Activated naive CD4-positive, alpha-beta T cell treated with anti-CD3 and anti-CD28 coated beads, Interleukin-2, amount 50 U/mL, for 24 hours (primary cell): ENCODE measurements around the gene EFEMP1.

Experiments
- H3K27ac Mint-ChIP-seq: one replicate; pipeline ENCODE4 v1.8.0; 2021; ENCODE audit warnings: mild to moderate bottlenecking, mixed read lengths
- H3K27me3 Mint-ChIP-seq: one replicate; pipeline ENCODE4 v1.8.0; 2021; ENCODE audit warnings: mixed read lengths
- H3K36me3 Mint-ChIP-seq: one replicate; pipeline ENCODE4 v1.8.0; 2021; ENCODE audit warnings: mixed read lengths
- H3K4me1 Mint-ChIP-seq: one replicate; pipeline ENCODE4 v1.8.0; 2021; ENCODE audit warnings: mixed read lengths
- H3K4me3 Mint-ChIP-seq: one replicate; pipeline ENCODE4 v1.8.0; 2021; ENCODE audit warnings: mild to moderate bottlenecking, mixed read lengths
- H3K9me3 Mint-ChIP-seq: one replicate; pipeline ENCODE4 v1.8.0; 2021; ENCODE audit warnings: mixed read lengths

The EFEMP1 gene

GRCh38 chr2:55948176-55948923 lies 24.8 kb upstream of the EFEMP1 start:
- H3K4me1 Mint-ChIP-seq, result no peaks in the 10 kb centered on the region

GRCh38 chr2:55947752-55948151 lies 24.2 kb upstream of the EFEMP1 start:
- H3K27ac Mint-ChIP-seq, result no peak overlapping the region

More at GRCh38 chr2:55948176-55948923, 24.8 kb upstream of the EFEMP1 start:
- H3K27ac Mint-ChIP-seq, result no peak overlapping the region
- peaks cover 8% of the 10 kb centered on the region for H3K27me3 Mint-ChIP-seq
- no peak overlapping the region for H3K4me3 Mint-ChIP-seq
- peaks cover 4% of the 10 kb centered on the region for H3K9me3 Mint-ChIP-seq
- H3K36me3 Mint-ChIP-seq, result no peaks in the 10 kb centered on the region

GRCh38 chr2:55946793-55947192 lies 23.2 kb upstream of the EFEMP1 start:
- Mint-ChIP-seq H3K27ac (no peak overlapping the region), H3K4me3 (no peak overlapping the region), H3K4me1 (no peaks in the 10 kb centered on the region), H3K36me3 (no peaks in the 10 kb centered on the region), H3K9me3 (peaks cover 4% of the 10 kb centered on the region), H3K27me3 (peaks cover 8% of the 10 kb centered on the region)

More at GRCh38 chr2:55947752-55948151, 24.2 kb upstream of the EFEMP1 start:
- peaks cover 8% of the 10 kb centered on the region for H3K27me3 Mint-ChIP-seq
- no peaks in the 10 kb centered on the region for H3K36me3 Mint-ChIP-seq
- H3K9me3 Mint-ChIP-seq, result peaks cover 4% of the 10 kb centered on the region
- no peak overlapping the region for H3K4me3 Mint-ChIP-seq
- no peaks in the 10 kb centered on the region for H3K4me1 Mint-ChIP-seq

GRCh38 chr2:55943466-55943865 lies 19.9 kb upstream of the EFEMP1 start:
- no peaks in the 10 kb centered on the region for H3K9me3 Mint-ChIP-seq
- H3K4me3 Mint-ChIP-seq, result no peak overlapping the region
- peaks cover 2% of the 10 kb centered on the region for H3K27me3 Mint-ChIP-seq
- no peak overlapping the region for H3K27ac Mint-ChIP-seq
- no peaks in the 10 kb centered on the region for H3K4me1 Mint-ChIP-seq
- H3K36me3 Mint-ChIP-seq, result no peaks in the 10 kb centered on the region

GRCh38 chr2:55936351-55936750 lies 12.8 kb upstream of the EFEMP1 start:
- Mint-ChIP-seq H3K27ac (no peak overlapping the region), H3K9me3 (no peaks in the 10 kb centered on the region), H3K27me3 (no peaks in the 10 kb centered on the region), H3K4me1 (no peaks in the 10 kb centered on the region), H3K36me3 (no peaks in the 10 kb centered on the region), H3K4me3 (no peak overlapping the region)

- no peaks in the 10 kb centered on the region for H3K4me1 Mint-ChIP-seq
- H3K27me3 Mint-ChIP-seq, result no peaks in the 10 kb centered on the region
- H3K27ac Mint-ChIP-seq, result no peak overlapping the region
- no peaks in the 10 kb centered on the region for H3K9me3 Mint-ChIP-seq
- no peak overlapping the region for H3K4me3 Mint-ChIP-seq
- no peaks in the 10 kb centered on the region for H3K36me3 Mint-ChIP-seq
Measured at GRCh38 chr2:55934337-55934736, 10.8 kb upstream of the EFEMP1 start.

- H3K36me3 Mint-ChIP-seq, result no peaks in the 10 kb centered on the region
- H3K27ac Mint-ChIP-seq, result no peak overlapping the region
- H3K9me3 Mint-ChIP-seq, result no peaks in the 10 kb centered on the region
- H3K4me1 Mint-ChIP-seq, result no peaks in the 10 kb centered on the region
- H3K4me3 Mint-ChIP-seq, result no peak overlapping the region
- no peaks in the 10 kb centered on the region for H3K27me3 Mint-ChIP-seq
Measured at GRCh38 chr2:55932843-55933242, 9.3 kb upstream of the EFEMP1 start.

- Mint-ChIP-seq H3K9me3 (no peaks in the 10 kb centered on the region), H3K4me1 (no peaks in the 10 kb centered on the region), H3K36me3 (no peaks in the 10 kb centered on the region), H3K4me3 (no peak overlapping the region), H3K27me3 (no peaks in the 10 kb centered on the region), H3K27ac (no peak overlapping the region)
Measured at GRCh38 chr2:55931281-55931680, 7.7 kb upstream of the EFEMP1 start.

- no peaks in the 10 kb centered on the region for H3K9me3 Mint-ChIP-seq
- H3K27me3 Mint-ChIP-seq, result peaks cover 6% of the 10 kb centered on the region
- H3K36me3 Mint-ChIP-seq, result no peaks in the 10 kb centered on the region
- no peaks in the 10 kb centered on the region for H3K4me1 Mint-ChIP-seq
- H3K27ac Mint-ChIP-seq, result no peak overlapping the region
- H3K4me3 Mint-ChIP-seq, result no peak overlapping the region
Measured at GRCh38 chr2:55929476-55929875, 5.9 kb upstream of the EFEMP1 start.

- Mint-ChIP-seq H3K4me1 (no peaks in the 10 kb centered on the region), H3K9me3 (no peaks in the 10 kb centered on the region), H3K27ac (no peak overlapping the region), H3K27me3 (peaks cover 25% of the 10 kb centered on the region), H3K4me3 (no peak overlapping the region), H3K36me3 (no peaks in the 10 kb centered on the region)
Measured at GRCh38 chr2:55926974-55927373, 3.4 kb upstream of the EFEMP1 start.

GRCh38 chr2:55926246-55926645 lies 2.7 kb upstream of the EFEMP1 start:
- Mint-ChIP-seq H3K36me3 (no peaks in the 10 kb centered on the region), H3K27me3 (peaks cover 28% of the 10 kb centered on the region), H3K27ac (no peak overlapping the region), H3K9me3 (no peaks in the 10 kb centered on the region), H3K4me1 (no peaks in the 10 kb centered on the region), H3K4me3 (no peak overlapping the region)

- no peaks in the 10 kb centered on the region for H3K36me3 Mint-ChIP-seq
- no peaks in the 10 kb centered on the region for H3K9me3 Mint-ChIP-seq
- H3K4me1 Mint-ChIP-seq, result no peaks in the 10 kb centered on the region
- no peak overlapping the region for H3K27ac Mint-ChIP-seq
- H3K27me3 Mint-ChIP-seq, result peaks cover 34% of the 10 kb centered on the region
- H3K4me3 Mint-ChIP-seq, result no peak overlapping the region
Measured at GRCh38 chr2:55923982-55924321, 370 bp upstream of the EFEMP1 start.

GRCh38 chr2:55922291-55922907 lies 1.2 kb downstream of the EFEMP1 start:
- peaks cover 34% of the 10 kb centered on the region for H3K27me3 Mint-ChIP-seq
- no peaks in the 10 kb centered on the region for H3K4me1 Mint-ChIP-seq
- no peak overlapping the region for H3K27ac Mint-ChIP-seq
- no peak overlapping the region for H3K4me3 Mint-ChIP-seq
- no peaks in the 10 kb centered on the region for H3K36me3 Mint-ChIP-seq
- H3K9me3 Mint-ChIP-seq, result no peaks in the 10 kb centered on the region

- Mint-ChIP-seq H3K9me3 (no peaks in the 10 kb centered on the region), H3K4me1 (no peaks in the 10 kb centered on the region), H3K36me3 (no peaks in the 10 kb centered on the region), H3K4me3 (no peak overlapping the region), H3K27ac (no peak overlapping the region), H3K27me3 (peaks cover 28% of the 10 kb centered on the region)
Measured at GRCh38 chr2:55919574-55919973, 4.0 kb downstream of the EFEMP1 start.

GRCh38 chr2:55918856-55919255 lies 4.7 kb downstream of the EFEMP1 start:
- H3K27ac Mint-ChIP-seq, result no peak overlapping the region
- no peak overlapping the region for H3K4me3 Mint-ChIP-seq
- peaks cover 22% of the 10 kb centered on the region for H3K27me3 Mint-ChIP-seq
- H3K36me3 Mint-ChIP-seq, result no peaks in the 10 kb centered on the region
- H3K4me1 Mint-ChIP-seq, result no peaks in the 10 kb centered on the region
- H3K9me3 Mint-ChIP-seq, result no peaks in the 10 kb centered on the region

GRCh38 chr2:55917713-55918390 lies 5.7 kb downstream of the EFEMP1 start:
- Mint-ChIP-seq H3K9me3 (no peaks in the 10 kb centered on the region), H3K36me3 (no peaks in the 10 kb centered on the region), H3K4me3 (no peak overlapping the region), H3K4me1 (no peaks in the 10 kb centered on the region), H3K27ac (no peak overlapping the region), H3K27me3 (peaks cover 16% of the 10 kb centered on the region)
